Tibial artery (tissue), 4 donors: ENCODE measurements around the gene KLF13.

Experiments
- DNase-seq, 2 donors: peaks; one replicate each; pipeline ENCODE4 v3.0.0-alpha.2; 2019
- H3K27ac ChIP-seq, 2 donors: fragments of 200-600 bp; sonication (generic) in 1 of 2; 1 replicate in 1 of 2; 2 replicates in 1 of 2; pipeline ENCODE4 v1.5.1; 2018 to 2019; ENCODE audit warnings: mild to moderate bottlenecking in 1 of 2
- H3K27me3 ChIP-seq, 2 donors: fragments of 200-600 bp; sonication (generic) in 1 of 2; one replicate each; pipeline versions ENCODE4 v1.5.1 to v1.6.0; 2016 to 2019
- H3K36me3 ChIP-seq, 3 donors: fragments of 200-600 bp; sonication (generic) in 2 of 3; one replicate each; pipeline ENCODE4 v1.5.1; 2016 to 2019; ENCODE audit warnings: mild to moderate bottlenecking in 2 of 3
- H3K4me1 ChIP-seq, 4 donors: fragments of 200-600 bp; sonication (generic) in 2 of 4; 1 replicate in 3 of 4; 2 replicates in 1 of 4; pipeline ENCODE4 v1.5.1; 2016 to 2019
- H3K4me3 ChIP-seq, 2 donors: fragments of 200-600 bp; sonication (generic) in 1 of 2; 1 replicate in 1 of 2; 2 replicates in 1 of 2; pipeline ENCODE4 v1.5.1; 2018 to 2019; ENCODE audit warnings: mild to moderate bottlenecking in 2 of 2
- H3K9me3 ChIP-seq, 3 donors: fragments of 200-600 bp; sonication (generic) in 1 of 3; one replicate each; pipeline ENCODE4 v1.5.1; 2016 to 2019
- intact Hi-C: fragments of 100-400 bp; cut with DNase I; formaldehyde crosslinking; loops from one replicate; pipeline ENCODE4 v1.15.0; 2023; ENCODE audit warnings: low total_unique reads
- TF ChIP-seq, protein P1 (sequence below), 2 experiments: fragments of 200-600 bp in 1 of 2; fragments of 450-650 bp in 1 of 2; IDR thresholded peaks; one replicate each; pipeline ENCODE4 v1.5.1; 2017 to 2019; ENCODE audit warnings: antibody characterized with exemption in 2 of 2, mild to moderate bottlenecking in 1 of 2, moderate library complexity in 1 of 2

Gene KLF13

GRCh38 chr15:31330111-31330785 is 3.6 kb downstream of the KLF13 start:
- Histone ChIP-seq H3K27ac (peak overlapping the region in 1 of 2 donors; percentile 90), H3K4me3 (no peak overlapping the region), H3K4me1 (peaks cover 0 to 57% (median 39%) of the 10 kb centered on the region in 4 donors), H3K9me3 (no peaks in the 10 kb centered on the region), H3K27me3 (no peaks in the 10 kb centered on the region), H3K36me3 (no peaks in the 10 kb centered on the region)
- intact Hi-C loops = loop anchor here (5.0 kb wide), 1 partner anchor 107 kb away; no protein-coding TSS in a partner anchor
- no peak for DNase-seq
- TF ChIP-seq, protein P1, sequence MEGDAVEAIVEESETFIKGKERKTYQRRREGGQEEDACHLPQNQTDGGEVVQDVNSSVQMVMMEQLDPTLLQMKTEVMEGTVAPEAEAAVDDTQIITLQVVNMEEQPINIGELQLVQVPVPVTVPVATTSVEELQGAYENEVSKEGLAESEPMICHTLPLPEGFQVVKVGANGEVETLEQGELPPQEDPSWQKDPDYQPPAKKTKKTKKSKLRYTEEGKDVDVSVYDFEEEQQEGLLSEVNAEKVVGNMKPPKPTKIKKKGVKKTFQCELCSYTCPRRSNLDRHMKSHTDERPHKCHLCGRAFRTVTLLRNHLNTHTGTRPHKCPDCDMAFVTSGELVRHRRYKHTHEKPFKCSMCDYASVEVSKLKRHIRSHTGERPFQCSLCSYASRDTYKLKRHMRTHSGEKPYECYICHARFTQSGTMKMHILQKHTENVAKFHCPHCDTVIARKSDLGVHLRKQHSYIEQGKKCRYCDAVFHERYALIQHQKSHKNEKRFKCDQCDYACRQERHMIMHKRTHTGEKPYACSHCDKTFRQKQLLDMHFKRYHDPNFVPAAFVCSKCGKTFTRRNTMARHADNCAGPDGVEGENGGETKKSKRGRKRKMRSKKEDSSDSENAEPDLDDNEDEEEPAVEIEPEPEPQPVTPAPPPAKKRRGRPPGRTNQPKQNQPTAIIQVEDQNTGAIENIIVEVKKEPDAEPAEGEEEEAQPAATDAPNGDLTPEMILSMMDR (IDR thresholded peaks at IDR 0.05) = no peak

- Histone ChIP-seq H3K4me3 (no peak overlapping the region), H3K27ac (peak overlapping the region in 1 of 2 donors; percentile 90)
- intact Hi-C loops = loop anchor here (5.0 kb wide), 1 partner anchor 106 kb away; no protein-coding TSS in a partner anchor
Measured at GRCh38 chr15:31330836-31331235, 4.2 kb downstream of the KLF13 start.

DNA sequence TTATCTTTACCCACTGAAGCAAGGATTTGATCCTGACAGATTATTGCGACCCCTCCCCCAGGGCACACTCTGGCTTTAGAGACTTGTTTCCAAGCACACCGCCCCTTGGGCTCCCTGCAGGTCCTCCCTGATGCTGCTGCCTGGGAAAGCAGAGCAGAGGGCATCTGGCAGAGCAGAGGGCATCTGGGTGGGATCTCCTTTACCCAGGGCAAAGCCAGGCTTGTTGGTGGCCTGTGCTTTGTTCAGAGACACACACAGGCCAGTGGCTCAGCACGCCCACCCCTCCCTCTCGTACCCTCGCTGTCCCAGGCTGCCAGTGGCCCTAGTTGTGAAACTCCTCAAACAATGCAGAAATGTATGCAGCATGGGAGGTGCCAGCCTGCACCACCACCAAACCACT is 4.8 kb downstream of the KLF13 start:
- TF ChIP-seq, protein P1 (IDR thresholded peaks at IDR 0.05) = no peak
- intact Hi-C loops = loop anchor here (5.0 kb wide), 1 partner anchor 106 kb away; no protein-coding TSS in a partner anchor
- Histone ChIP-seq H3K4me1 (peaks cover 0 to 64% (median 42%) of the 10 kb centered on the region in 4 donors), H3K4me3 (no peak overlapping the region), H3K36me3 (no peaks in the 10 kb centered on the region), H3K9me3 (no peaks in the 10 kb centered on the region), H3K27me3 (no peaks in the 10 kb centered on the region), H3K27ac (no peak overlapping the region)
- DNase-seq = no peak

More at GRCh38 chr15:31330836-31331235, 4.2 kb downstream of the KLF13 start:
- DNase-seq = no peak
- Histone ChIP-seq H3K9me3 (no peaks in the 10 kb centered on the region), H3K36me3 (no peaks in the 10 kb centered on the region), H3K4me1 (peaks cover 0 to 60% (median 39%) of the 10 kb centered on the region in 4 donors), H3K27me3 (no peaks in the 10 kb centered on the region)
- TF ChIP-seq, protein P1 (IDR thresholded peaks at IDR 0.05) = no peak

GRCh38 chr15:31332020-31332680 is 5.5 kb downstream of the KLF13 start:
- Histone ChIP-seq H3K9me3 (no peaks in the 10 kb centered on the region), H3K4me3 (no peak overlapping the region), H3K4me1 (peaks cover 0 to 72% (median 45%) of the 10 kb centered on the region in 4 donors), H3K36me3 (no peaks in the 10 kb centered on the region), H3K27me3 (no peaks in the 10 kb centered on the region), H3K27ac (no peak overlapping the region)
- no peak for DNase-seq
- intact Hi-C loops = loop anchor here (5.0 kb wide), 1 partner anchor 105 kb away; no protein-coding TSS in a partner anchor
- TF ChIP-seq, protein P1 (IDR thresholded peaks at IDR 0.05) = no peak

DNA sequence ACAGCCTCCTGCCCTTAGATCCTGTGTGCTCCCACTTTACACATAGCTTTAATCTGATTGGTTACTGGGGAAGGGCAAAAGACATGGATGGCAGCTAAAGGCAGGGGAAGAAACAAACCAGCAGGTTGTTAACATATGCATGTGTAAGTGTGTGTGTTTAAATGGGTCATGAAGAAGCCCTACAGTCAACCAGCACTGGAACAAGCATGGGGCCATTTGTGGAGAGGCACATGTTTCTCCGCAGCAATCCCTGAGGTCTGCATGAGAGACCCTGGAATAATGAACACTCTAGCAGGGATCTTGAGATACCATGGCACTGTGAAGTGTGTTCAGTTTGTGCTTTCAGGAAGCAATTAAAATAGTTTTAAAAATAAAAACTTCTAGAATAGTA is 6.0 kb downstream of the KLF13 start:
- Histone ChIP-seq H3K27ac (peak overlapping the region in 1 of 2 donors; percentile 7), H3K27me3 (no peaks in the 10 kb centered on the region), H3K36me3 (no peaks in the 10 kb centered on the region), H3K4me1 (peaks cover 0 to 75% (median 48%) of the 10 kb centered on the region in 4 donors), H3K9me3 (no peaks in the 10 kb centered on the region), H3K4me3 (no peak overlapping the region)
- intact Hi-C loops = loop anchor here (5.0 kb wide), 1 partner anchor 105 kb away; no protein-coding TSS in a partner anchor
- DNase-seq = no peak
- TF ChIP-seq, protein P1 (IDR thresholded peaks at IDR 0.05) = no peak
